ENCODE data around the gene INSR. TPM values are rescaled to one million over a fixed set of nuclear protein-coding genes. Genes with fewer than 3 reads are reported as not detected.

INSR gene
- total RNA-seq, 4 donors from 2014 or later = 46.0 to 97.6 (median 68.3) TPM

DNA sequence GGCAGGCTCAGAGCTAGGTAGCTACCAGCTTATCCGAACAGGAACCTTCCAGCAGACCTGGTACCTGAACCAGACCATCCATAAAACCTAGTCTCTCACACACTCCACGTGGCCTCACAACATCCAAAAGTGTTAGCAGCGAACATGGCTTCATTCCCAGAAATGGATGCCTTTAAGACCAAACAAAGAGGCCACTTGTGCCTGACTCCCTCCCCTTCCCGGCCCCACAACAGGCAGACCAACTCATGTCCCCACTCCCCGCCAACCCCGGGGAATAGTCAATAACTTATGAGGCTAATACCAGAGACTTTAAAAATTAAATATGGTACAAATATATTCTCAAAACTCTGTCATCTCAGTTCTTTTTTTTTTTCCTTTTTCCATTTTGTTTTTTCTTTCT, 178.5 kb downstream of the INSR start:
- TF ChIP-seq POLR2A (IDR thresholded peaks at IDR 0.05) = no peak
- TF ChIP-seq, protein P1, sequence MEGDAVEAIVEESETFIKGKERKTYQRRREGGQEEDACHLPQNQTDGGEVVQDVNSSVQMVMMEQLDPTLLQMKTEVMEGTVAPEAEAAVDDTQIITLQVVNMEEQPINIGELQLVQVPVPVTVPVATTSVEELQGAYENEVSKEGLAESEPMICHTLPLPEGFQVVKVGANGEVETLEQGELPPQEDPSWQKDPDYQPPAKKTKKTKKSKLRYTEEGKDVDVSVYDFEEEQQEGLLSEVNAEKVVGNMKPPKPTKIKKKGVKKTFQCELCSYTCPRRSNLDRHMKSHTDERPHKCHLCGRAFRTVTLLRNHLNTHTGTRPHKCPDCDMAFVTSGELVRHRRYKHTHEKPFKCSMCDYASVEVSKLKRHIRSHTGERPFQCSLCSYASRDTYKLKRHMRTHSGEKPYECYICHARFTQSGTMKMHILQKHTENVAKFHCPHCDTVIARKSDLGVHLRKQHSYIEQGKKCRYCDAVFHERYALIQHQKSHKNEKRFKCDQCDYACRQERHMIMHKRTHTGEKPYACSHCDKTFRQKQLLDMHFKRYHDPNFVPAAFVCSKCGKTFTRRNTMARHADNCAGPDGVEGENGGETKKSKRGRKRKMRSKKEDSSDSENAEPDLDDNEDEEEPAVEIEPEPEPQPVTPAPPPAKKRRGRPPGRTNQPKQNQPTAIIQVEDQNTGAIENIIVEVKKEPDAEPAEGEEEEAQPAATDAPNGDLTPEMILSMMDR (IDR thresholded peaks at IDR 0.05) = no peak
- no peak for DNase-seq
- intact Hi-C loops (cut with DNase I; ENCODE audit: low total_unique reads) = no loop called here
- Histone ChIP-seq H3K27ac (no peak overlapping the region), H3K27me3 (no peaks in the 10 kb centered on the region), H3K36me3 (no peaks in the 10 kb centered on the region), H3K4me3 (no peak overlapping the region), H3K9me3 (no peaks in the 10 kb centered on the region), H3K4me1 (no peaks in the 10 kb centered on the region)

DNA sequence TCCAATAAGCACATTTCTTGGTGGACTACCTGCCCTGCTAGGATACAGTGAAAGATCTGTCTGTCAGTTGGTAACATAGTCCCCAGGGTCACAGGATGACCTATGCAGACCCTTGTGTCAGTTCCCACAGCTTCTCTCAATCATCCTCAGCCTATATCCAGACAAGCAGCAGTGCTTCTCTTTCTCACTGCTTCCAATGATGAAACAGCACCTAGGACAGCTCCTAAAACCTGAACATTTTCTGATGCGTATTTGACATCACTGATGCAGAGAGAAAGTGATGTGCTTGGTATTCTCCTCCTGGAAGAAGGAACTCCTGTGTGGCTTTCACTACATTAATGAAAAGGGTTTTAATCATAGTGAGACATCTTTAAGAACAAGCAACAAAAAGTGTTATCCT, 181.0 kb downstream of the INSR start:
- Histone ChIP-seq H3K27me3 (no peaks in the 10 kb centered on the region), H3K27ac (no peak overlapping the region), H3K4me3 (no peak overlapping the region), H3K9me3 (no peaks in the 10 kb centered on the region), H3K36me3 (no peaks in the 10 kb centered on the region), H3K4me1 (no peaks in the 10 kb centered on the region)
- intact Hi-C loops (cut with DNase I; ENCODE audit: low total_unique reads) = no loop called here
- no peak for DNase-seq
- TF ChIP-seq, protein P1 (IDR thresholded peaks at IDR 0.05) = no peak
- TF ChIP-seq POLR2A (IDR thresholded peaks at IDR 0.05) = no peak

DNA sequence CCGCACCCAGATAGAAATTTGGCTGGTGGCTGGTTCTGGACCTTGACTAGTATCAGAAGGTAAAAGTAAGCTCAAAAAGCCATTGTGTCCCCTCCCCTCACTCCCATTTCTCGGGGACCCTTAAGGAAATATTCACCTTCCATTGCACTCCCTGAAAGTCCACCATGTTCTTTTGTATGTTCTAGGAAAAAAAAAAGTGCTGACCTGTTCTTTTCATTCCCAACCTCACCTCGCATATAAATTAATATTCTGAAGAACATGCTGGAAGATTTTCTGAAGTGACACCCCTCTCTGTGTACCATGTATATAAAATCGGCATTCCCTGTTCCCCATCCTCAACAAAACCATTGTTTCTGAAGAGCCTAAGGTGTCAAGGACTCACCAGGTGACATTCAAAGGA, 181.5 kb downstream of the INSR start:
- Histone ChIP-seq H3K9me3 (no peaks in the 10 kb centered on the region), H3K27me3 (no peaks in the 10 kb centered on the region), H3K4me3 (no peak overlapping the region), H3K4me1 (no peaks in the 10 kb centered on the region), H3K36me3 (no peaks in the 10 kb centered on the region), H3K27ac (no peak overlapping the region)
- no peak for DNase-seq
- TF ChIP-seq, protein P1 (IDR thresholded peaks at IDR 0.05) = no peak
- no peak for TF ChIP-seq POLR2A (IDR thresholded peaks at IDR 0.05)
- intact Hi-C loops (cut with DNase I; ENCODE audit: low total_unique reads) = no loop called here

DNA sequence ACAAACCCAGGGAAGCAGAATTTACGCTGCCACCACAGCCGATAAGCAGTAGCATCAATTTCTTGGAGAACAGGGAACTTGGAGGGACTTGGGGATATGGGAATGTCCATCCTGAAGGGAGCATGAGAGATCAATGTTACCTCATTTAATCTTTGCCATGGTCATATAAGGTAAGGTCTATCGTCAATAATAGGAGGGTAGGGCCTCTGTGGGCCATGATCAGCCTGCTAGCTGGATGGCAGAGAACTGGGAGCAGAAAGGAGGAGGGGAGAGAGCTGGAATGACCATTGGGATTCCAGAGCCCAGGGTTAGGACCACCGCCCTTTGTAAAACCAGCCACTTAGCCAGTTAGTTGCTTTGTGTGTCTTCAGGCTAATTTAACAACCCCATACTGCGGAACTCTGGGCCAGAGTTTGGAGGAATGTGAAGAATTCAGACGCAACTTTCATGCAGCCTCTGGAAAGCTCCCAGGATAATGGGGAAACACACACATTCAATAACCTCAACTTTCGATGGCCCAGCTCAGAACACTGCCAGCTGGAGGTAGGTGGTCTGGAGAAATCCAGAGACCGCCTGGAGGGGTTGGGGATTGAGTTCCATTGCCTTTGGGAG, 184.4 kb downstream of the INSR start:
- no peaks in the 10 kb centered on the region for H3K4me1 ChIP-seq
- no peak overlapping the region for H3K4me3 ChIP-seq
- no peak for DNase-seq
- H3K27me3 ChIP-seq = no peaks in the 10 kb centered on the region
- TF ChIP-seq, protein P1 (IDR thresholded peaks at IDR 0.05) = no peak
- no peak for TF ChIP-seq POLR2A (IDR thresholded peaks at IDR 0.05)
- H3K9me3 ChIP-seq = no peaks in the 10 kb centered on the region
- H3K27ac ChIP-seq = no peak overlapping the region
- no peaks in the 10 kb centered on the region for H3K36me3 ChIP-seq
- intact Hi-C loops (cut with DNase I; ENCODE audit: low total_unique reads) = no loop called here

DNA sequence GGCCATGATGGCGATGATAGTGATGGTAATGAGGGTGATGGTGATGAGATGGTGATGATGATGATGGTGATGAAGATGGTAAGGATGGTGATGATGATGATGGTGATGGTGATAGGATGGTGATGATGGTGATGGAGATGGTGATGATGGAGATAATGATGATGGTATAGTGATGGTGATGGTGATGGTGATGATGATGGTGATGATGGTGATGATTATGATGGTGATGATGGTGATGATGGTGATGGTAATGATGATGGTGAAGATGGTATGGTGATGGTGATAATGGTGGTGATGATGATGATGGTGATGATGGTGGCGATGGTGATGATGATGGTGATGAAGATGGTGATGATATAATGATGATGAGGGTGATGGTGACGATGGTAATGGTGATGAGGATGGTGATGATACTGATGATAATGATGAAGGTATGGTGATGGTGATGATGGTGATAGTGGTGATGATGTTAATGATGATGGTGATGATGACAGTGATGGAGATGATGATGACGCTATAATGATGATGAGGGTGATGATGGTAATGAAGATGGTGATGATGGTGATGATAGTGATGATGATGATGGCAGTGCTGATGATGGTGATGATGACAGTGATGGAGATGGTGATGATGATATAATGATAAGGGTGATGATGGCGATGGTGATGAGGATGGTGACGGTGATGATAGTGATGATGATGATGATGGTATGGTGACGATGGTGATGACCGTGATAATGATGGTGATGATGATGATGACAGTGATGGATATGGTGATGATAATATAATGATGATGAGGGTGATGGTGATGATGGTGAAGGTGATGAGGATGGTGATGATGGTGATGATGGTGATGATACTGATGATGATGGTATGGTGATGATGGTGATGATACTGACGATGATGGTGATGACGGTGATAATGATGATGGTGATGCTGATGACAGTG, 187.2 kb downstream of the INSR start:
- H3K27ac ChIP-seq = no peak overlapping the region
- no peak for DNase-seq
- no peak for TF ChIP-seq POLR2A (IDR thresholded peaks at IDR 0.05)
- TF ChIP-seq, protein P1 (IDR thresholded peaks at IDR 0.05) = no peak
- H3K4me3 ChIP-seq = no peak overlapping the region
- no peaks in the 10 kb centered on the region for H3K36me3 ChIP-seq
- no peaks in the 10 kb centered on the region for H3K4me1 ChIP-seq
- H3K27me3 ChIP-seq = no peaks in the 10 kb centered on the region
- intact Hi-C loops (cut with DNase I; ENCODE audit: low total_unique reads) = no loop called here
- no peaks in the 10 kb centered on the region for H3K9me3 ChIP-seq
